A549 (cell line): Measurements from ENCODE around the gene CHI3L1. TPM values are rescaled to one million over a fixed set of nuclear protein-coding genes. Genes with fewer than 3 reads are reported as not detected.

Experiments used
- ATAC-seq, 2 experiments: fragments of 200-7000 bp in 1 of 2; fragments of >200 bp in 1 of 2; cut with Nextera tagmentation in 1 of 2; cut with Tn5 transposase in 1 of 2; 3 replicates each; pipeline versions ENCODE4 v1.8.0 to v1.9.1; 2018 to 2020; ENCODE audit warnings: mild to moderate bottlenecking in 1 of 2, moderate library complexity in 1 of 2
- CTCF ChIA-PET: fragments of 300-600 bp; sonication (Branson Sonifier 250); formaldehyde crosslinking; extraction: SDS; loops from one replicate; lab custom pipeline; 2021; ENCODE audit warnings: antibody characterized with exemption, inconsistent platforms; lab: Yijun Ruan, JAX
- POLR2A ChIA-PET: fragments of 350-600 bp; formaldehyde crosslinking; extraction: SDS; loops from one replicate; lab custom pipeline; 2021; ENCODE audit warnings: antibody characterized with exemption, inconsistent platforms; lab: Yijun Ruan, JAX
- DNase-seq, 2 experiments: peaks; one replicate each; pipeline versions ENCODE4 v3.0.0 to v3.0.0-alpha.2; 2011 to 2016; ENCODE audit warnings: low read depth in 1 of 2, low spot score in 1 of 2
- FAIRE-seq: peaks from 2 replicates; lab custom pipeline; 2011; peaks lifted over from hg19 to GRCh38; lab: Jason Lieb, UNC
- H3K27ac ChIP-seq, 2 experiments: fragments of >200 bp; sonication (Bioruptor Twin); formaldehyde crosslinking; 3 replicates each; pipeline ENCODE4 v1.5.1; 2016 to 2017
- H3K4me1 ChIP-seq: fragments of >200 bp; sonication (Bioruptor Twin); formaldehyde crosslinking; 3 replicates; pipeline ENCODE4 v1.6.1; 2016
- H3K4me2 ChIP-seq: fragments of >200 bp; sonication (Bioruptor Twin); formaldehyde crosslinking; 3 replicates; pipeline ENCODE4 v1.6.1; 2016
- H3K4me3 ChIP-seq: fragments of >200 bp; sonication (Bioruptor Twin); formaldehyde crosslinking; 3 replicates; pipeline ENCODE4 v1.5.1; 2016
- H3K9me3 ChIP-seq: fragments of >200 bp; sonication (Bioruptor Twin); formaldehyde crosslinking; 3 replicates; pipeline ENCODE4 v1.6.1; 2016
- ATOH8 ChIP-seq: fragments of 250-450 bp; sonication (Bioruptor Pico); IDR thresholded peaks from 2 replicates; pipeline ENCODE4 v1.5.0; 2020; ENCODE audit warnings: low read depth, mild to moderate bottlenecking, moderate library complexity
- BCL3 ChIP-seq: fragments of >200 bp; sonication (Bioruptor Twin); formaldehyde crosslinking; IDR thresholded peaks from 3 replicates; pipeline ENCODE4 v1.6.1; 2016
- CBX2 ChIP-seq: fragments of 200-600 bp; sonication (generic); IDR thresholded peaks from 2 replicates; pipeline ENCODE4 v1.6.1; 2016; ENCODE audit warnings: low read depth, mild to moderate bottlenecking, borderline replicate concordance
- CHD2 ChIP-seq: fragments of 150-350 bp; IDR thresholded peaks from 2 replicates; pipeline ENCODE4 v1.6.1; 2014; ENCODE audit warnings: low read length; ENCODE audit not compliant: partially characterized antibody
- CHD4 ChIP-seq: fragments of 200-600 bp; sonication (generic); IDR thresholded peaks from 2 replicates; pipeline ENCODE4 v1.6.1; 2016; ENCODE audit warnings: antibody characterized with exemption, mild to moderate bottlenecking, borderline replicate concordance
- ELK1 ChIP-seq: fragments of 150-350 bp; IDR thresholded peaks from 2 replicates; pipeline ENCODE4 v1.6.1; 2014; ENCODE audit warnings: low read depth, mild to moderate bottlenecking, low read length
- MAFK ChIP-seq: fragments of 450-650 bp; IDR thresholded peaks from 2 replicates; pipeline ENCODE4 v1.6.1; 2014; ENCODE audit not compliant: partially characterized antibody
- MAX ChIP-seq: IDR thresholded peaks from 2 replicates; pipeline ENCODE4 v1.6.1; 2012
- MAZ ChIP-seq: fragments of 150-350 bp; IDR thresholded peaks from 2 replicates; pipeline ENCODE4 v1.6.1; 2014; ENCODE audit warnings: antibody characterized with exemption, low read depth, low read length, borderline replicate concordance
- NR3C1 ChIP-seq: fragments of >200 bp; sonication (Bioruptor Twin); formaldehyde crosslinking; IDR thresholded peaks from 3 replicates; pipeline ENCODE4 v1.6.1; 2017
- POLR2A ChIP-seq: IDR thresholded peaks from 2 replicates; pipeline ENCODE4 v1.6.1; 2012; ENCODE audit warnings: mild to moderate bottlenecking, low read length
- POLR2AphosphoS2 ChIP-seq: conservative IDR thresholded peaks from 2 replicates; pipeline ENCODE4 v1.6.1; 2012; ENCODE audit warnings: low read length, improper control_type of control experiment, inconsistent platforms
- RARB ChIP-seq: fragments of 250-450 bp; sonication (Bioruptor Pico); IDR thresholded peaks from 2 replicates; pipeline ENCODE4 v1.8.0; 2021; ENCODE audit warnings: mild to moderate bottlenecking, moderate library complexity
- ZSCAN20 ChIP-seq: fragments of 250-450 bp; sonication (Bioruptor Pico); IDR thresholded peaks from 2 replicates; pipeline ENCODE4 v1.8.0; 2022; ENCODE audit warnings: mild to moderate bottlenecking, moderate library complexity
- WGBS: methylation state at CpG from one replicate; pipeline ENCODE4 v1.1.6; 2017; ENCODE audit errors: missing lambda C conversion rate; 5-methylcytosine and 5-hydroxymethylcytosine counted together
- polyA plus RNA-seq, 4 experiments: library from polyadenylated mRNA; depleted of rRNA in 3 of 4; stranded (reverse); fragments of >200 nt; fragmentation: RNase III in 1 of 4; extraction: RNeasy Plus Mini Kit Qiagen cat#74134 plus additional on column Dnase treatment in 1 of 4; gene quantifications; 2 replicates in 3 of 4; 3 replicates in 1 of 4; pipeline ENCODE4 v1.2.3, GENCODE V29; 2011 to 2017

The CHI3L1 gene
- polyA plus RNA-seq, 2 of the 4 experiments (the other 2 are of a cell fraction), result 0.04 TPM; not detected in 1

- TF ChIP-seq POLR2AphosphoS2 (no peak), NR3C1 (no peak)
- ChIA-PET CTCF (interaction anchor here (1.0 to 7.5 kb wide), 7 partner anchors 14 to 285 kb away, joined by 3 to 84 read pairs (median 5); no protein-coding TSS in a partner anchor), POLR2A (no interaction called here)
- peaks cover 9% of the 10 kb centered on the region; the same call in 1 of the 3 replicates for H3K4me1 ChIP-seq
- 65% methylated on average over 10 of the region's 10 CpGs for WGBS
- H3K4me3 ChIP-seq, result no peak overlapping the region
- no peak for FAIRE-seq
- no peak for ATAC-seq
- no peak for DNase-seq
- H3K27ac ChIP-seq, result no peak overlapping the region
- no peaks in the 10 kb centered on the region for H3K9me3 ChIP-seq
- no peak overlapping the region for H3K4me2 ChIP-seq
These were observed 15.2 kb upstream of the CHI3L1 start for GRCh38 chr1:203201516-203202205.

- no peaks in the 10 kb centered on the region for H3K9me3 ChIP-seq
- TF ChIP-seq BCL3 (no peak), ZSCAN20 (no peak), MAZ (no peak), ELK1 (no peak), POLR2A (no peak)
- no peak for ATAC-seq
- H3K27ac ChIP-seq, result no peak overlapping the region
- CTCF ChIA-PET, result interaction anchor here (1.1 to 7.2 kb wide), 10 partner anchors 9 to 162 kb away, joined by 3 to 40 read pairs (median 5); no protein-coding TSS in a partner anchor
- H3K4me3 ChIP-seq, result no peak overlapping the region
- 5% methylated on average over 1 of the region's 1 CpG for WGBS
- H3K4me2 ChIP-seq, result no peak overlapping the region
- peaks cover 9% of the 10 kb centered on the region; the same call in 1 of the 3 replicates for H3K4me1 ChIP-seq
- no peak for DNase-seq
- no peak for FAIRE-seq
- POLR2A ChIA-PET, result no interaction called here
These were observed 14.4 kb upstream of the CHI3L1 start for GRCh38 chr1:203200916-203201315.

- WGBS, result 32% methylated on average over 8 of the region's 8 CpGs
- no peak for FAIRE-seq
- ChIA-PET CTCF (interaction anchor here (0.7 to 7.2 kb wide), 16 partner anchors 9 to 200 kb away, joined by 3 to 40 read pairs (median 4); no protein-coding TSS in a partner anchor), POLR2A (no interaction called here)
- DNase-seq, result no peak
- Histone ChIP-seq H3K27ac (no peak overlapping the region; a peak in 1 of 6 replicates), H3K4me1 (peaks cover 9% of the 10 kb centered on the region; the same call in 1 of the 3 replicates), H3K4me3 (no peak overlapping the region), H3K4me2 (no peak overlapping the region), H3K9me3 (no peaks in the 10 kb centered on the region)
- TF ChIP-seq MAX (no peak), CHD2 (no peak), RARB (CRISPR knock-in tag) (no peak), MAZ (no peak), MAFK (no peak), CBX2 (no peak), ATOH8 (CRISPR knock-in tag) (no peak)
- ATAC-seq, result no peak
These were observed 13.5 kb upstream of the CHI3L1 start for GRCh38 chr1:203199816-203200571.

DNA sequence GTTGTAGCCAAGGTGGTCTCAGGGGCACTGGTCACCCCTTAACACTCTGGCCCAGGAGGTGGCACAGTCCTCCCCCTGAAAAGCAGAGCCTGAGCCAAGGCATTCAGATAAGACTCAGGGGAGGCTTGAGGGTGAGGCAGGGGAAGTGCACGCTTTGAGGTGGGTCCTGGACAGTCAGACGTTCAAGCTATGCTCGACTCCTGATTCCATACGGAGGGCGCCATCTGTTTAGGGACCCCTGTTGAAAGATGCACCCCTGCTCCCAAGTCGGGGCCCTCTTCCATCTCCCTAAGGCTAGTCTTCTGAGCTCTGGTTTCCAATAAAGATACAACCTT lies 12.9 kb upstream of the CHI3L1 start:
- Histone ChIP-seq H3K4me3 (no peak overlapping the region), H3K4me1 (peaks cover 9% of the 10 kb centered on the region; the same call in 1 of the 3 replicates), H3K27ac (peak overlapping the region in 1 of 2 experiments; percentile 8; a peak in 1 of 6 replicates), H3K9me3 (no peaks in the 10 kb centered on the region), H3K4me2 (no peak overlapping the region)
- ChIA-PET CTCF (interaction anchor here (1.0 to 7.2 kb wide), 12 partner anchors 8 to 160 kb away, joined by 3 to 40 read pairs (median 4); no protein-coding TSS in a partner anchor), POLR2A (no interaction called here)
- DNase-seq (no peak), ATAC-seq (no peak), FAIRE-seq (no peak)
- 66% methylated on average over 6 of the region's 6 CpGs for WGBS
- TF ChIP-seq POLR2A, result 0 out of 2 replicates have a peak, but pooled peaks have one; percentile 12
- TF ChIP-seq CHD4, result no peak
